Breast epithelium (tissue), 3 donors: Measurements from ENCODE around the gene CCDC88C.

Source experiments
- POLR2A ChIP-seq: fragments of 450-650 bp; IDR thresholded peaks from one replicate; pipeline ENCODE4 v1.6.1; 2016; ENCODE audit warnings: antibody characterized with exemption, mild to moderate bottlenecking, moderate library complexity
- TF ChIP-seq, protein P1 (sequence below), 3 donors: fragments of 450-650 bp; IDR thresholded peaks; one replicate each; pipeline ENCODE4 v1.5.1; 2016 to 2017; ENCODE audit warnings: antibody characterized with exemption in 3 of 3, mild to moderate bottlenecking in 3 of 3, moderate library complexity in 3 of 3

GRCh38 chr14:91300957-91301356 is 116.7 kb downstream of the CCDC88C start:
- no peak for TF ChIP-seq POLR2A
- TF ChIP-seq, protein P1, sequence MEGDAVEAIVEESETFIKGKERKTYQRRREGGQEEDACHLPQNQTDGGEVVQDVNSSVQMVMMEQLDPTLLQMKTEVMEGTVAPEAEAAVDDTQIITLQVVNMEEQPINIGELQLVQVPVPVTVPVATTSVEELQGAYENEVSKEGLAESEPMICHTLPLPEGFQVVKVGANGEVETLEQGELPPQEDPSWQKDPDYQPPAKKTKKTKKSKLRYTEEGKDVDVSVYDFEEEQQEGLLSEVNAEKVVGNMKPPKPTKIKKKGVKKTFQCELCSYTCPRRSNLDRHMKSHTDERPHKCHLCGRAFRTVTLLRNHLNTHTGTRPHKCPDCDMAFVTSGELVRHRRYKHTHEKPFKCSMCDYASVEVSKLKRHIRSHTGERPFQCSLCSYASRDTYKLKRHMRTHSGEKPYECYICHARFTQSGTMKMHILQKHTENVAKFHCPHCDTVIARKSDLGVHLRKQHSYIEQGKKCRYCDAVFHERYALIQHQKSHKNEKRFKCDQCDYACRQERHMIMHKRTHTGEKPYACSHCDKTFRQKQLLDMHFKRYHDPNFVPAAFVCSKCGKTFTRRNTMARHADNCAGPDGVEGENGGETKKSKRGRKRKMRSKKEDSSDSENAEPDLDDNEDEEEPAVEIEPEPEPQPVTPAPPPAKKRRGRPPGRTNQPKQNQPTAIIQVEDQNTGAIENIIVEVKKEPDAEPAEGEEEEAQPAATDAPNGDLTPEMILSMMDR (IDR thresholded peaks at IDR 0.05), result no peak
